Endothelial cell of umbilical vein (primary cell): ENCODE results near the gene RGL4. TPM values are rescaled to one million over a fixed set of nuclear protein-coding genes. Genes with fewer than 3 reads are reported as not detected.

Experiments
- BruUV-seq: library from RNA; stranded (reverse); fragments of 400-500 nt; replicated peaks from 2 replicates; lab custom pipeline; 2021; lab: Mats Ljungman, UMichigan
- CTCF ChIA-PET: fragments of 300-600, 350-600 bp; sonication (Branson Sonifier 250); formaldehyde crosslinking; loops from one replicate; lab custom pipeline; 2021; ENCODE audit warnings: antibody characterized with exemption, inconsistent platforms; lab: Charles Lee
- POLR2A ChIA-PET: fragments of 300-600, 350-600 bp; sonication (Branson Sonifier 250); formaldehyde crosslinking; loops from one replicate; lab custom pipeline; 2021; ENCODE audit warnings: antibody characterized with exemption, inconsistent platforms; lab: Charles Lee
- DNase-seq: peaks from one replicate; pipeline ENCODE4 v3.0.0-alpha.2; 2011; ENCODE audit warnings: low read depth, low spot score
- FAIRE-seq: peaks from 2 replicates; lab custom pipeline; 2011; peaks lifted over from hg19 to GRCh38; lab: Jason Lieb, UNC
- H2AFZ ChIP-seq: 2 replicates; pipeline ENCODE4 v1.6.0; 2012; ENCODE audit warnings: low read depth, low read length, control low read depth, inconsistent platforms
- H3K27ac ChIP-seq: 2 replicates; pipeline ENCODE4 v1.5.1; 2011; ENCODE audit warnings: low read depth, mild to moderate bottlenecking, control low read depth, low read length, moderate library complexity; ENCODE audit not compliant: insufficient read depth
- H3K27me3 ChIP-seq, 2 experiments: 2 replicates each; pipeline versions ENCODE4 v1.6.0 to v1.6.1; 2011; ENCODE audit warnings: low read length in 2 of 2, mixed read lengths in 1 of 2; ENCODE audit not compliant: control insufficient read depth in 2 of 2, insufficient read depth in 2 of 2
- H3K36me3 ChIP-seq, 2 experiments: 2 replicates in 1 of 2; 3 replicates in 1 of 2; pipeline ENCODE4 v1.5.1; 2011; ENCODE audit warnings: low read length in 2 of 2, mild to moderate bottlenecking in 1 of 2, moderate library complexity in 1 of 2; ENCODE audit not compliant: control insufficient read depth in 2 of 2, insufficient read depth in 2 of 2; ENCODE audit errors: extremely low read depth in 1 of 2
- H3K4me1 ChIP-seq: 3 replicates; pipeline ENCODE4 v1.5.1; 2011; ENCODE audit warnings: mild to moderate bottlenecking, low read length; ENCODE audit not compliant: control insufficient read depth, insufficient read depth; ENCODE audit errors: extremely low read depth
- H3K4me2 ChIP-seq: 2 replicates; pipeline ENCODE4 v1.6.1; 2011; ENCODE audit warnings: low read length, control low read depth, mixed read lengths; ENCODE audit not compliant: insufficient read depth
- H3K4me3 ChIP-seq, 3 experiments: fragments of 200-600 bp in 1 of 3; sonication (generic), shearing (Covaris generic) in 1 of 3; replicated peaks in 1 of 3; 2 replicates each; pipeline ENCODE4 v1.5.1; 2011 to 2016; ENCODE audit warnings: control low read depth in 3 of 3, low read length in 3 of 3, mild to moderate bottlenecking in 2 of 3, inconsistent platforms in 1 of 3, low read depth in 1 of 3, moderate library complexity in 1 of 3; ENCODE audit not compliant: insufficient read depth in 1 of 3
- H3K79me2 ChIP-seq: 2 replicates; pipeline ENCODE4 v1.6.0; 2012; ENCODE audit warnings: low read length, inconsistent platforms; ENCODE audit not compliant: control insufficient read depth, insufficient read depth
- H3K9ac ChIP-seq: replicated peaks from 2 replicates; pipeline ENCODE3; 2011; ENCODE audit warnings: low read length, control low read depth; ENCODE audit not compliant: insufficient read depth; ENCODE audit errors: extremely low read depth
- H3K9me1 ChIP-seq: replicated peaks from 3 replicates; pipeline ENCODE4 v1.6.0; 2011; ENCODE audit warnings: mild to moderate bottlenecking, low read length; ENCODE audit not compliant: control insufficient read depth, insufficient read depth; ENCODE audit errors: extremely low read depth
- H3K9me3 ChIP-seq: replicated peaks from 2 replicates; pipeline ENCODE4 v1.5.1; 2012; ENCODE audit warnings: low read length, inconsistent platforms; ENCODE audit not compliant: control insufficient read depth, insufficient read depth
- H4K20me1 ChIP-seq: replicated peaks from 2 replicates; pipeline ENCODE3; 2011; ENCODE audit warnings: mild to moderate bottlenecking, low read length; ENCODE audit not compliant: control insufficient read depth, insufficient read depth; ENCODE audit errors: extremely low read depth
- EZH2 ChIP-seq: IDR thresholded peaks from 2 replicates; pipeline ENCODE4 v1.6.1; 2012; ENCODE audit warnings: borderline replicate concordance, low read depth, mild to moderate bottlenecking, moderate library complexity, low read length, inconsistent platforms; ENCODE audit not compliant: severe bottlenecking
- FOS ChIP-seq: IDR thresholded peaks from 2 replicates; pipeline ENCODE4 v1.6.1; 2011; ENCODE audit warnings: mild to moderate bottlenecking, low read length, moderate library complexity, borderline replicate concordance; ENCODE audit not compliant: insufficient read depth
- GATA2 ChIP-seq: IDR thresholded peaks from 2 replicates; pipeline ENCODE4 v1.7.0; 2011; ENCODE audit warnings: low read depth, mild to moderate bottlenecking, moderate library complexity, mixed read lengths, low read length; ENCODE audit not compliant: insufficient read length, insufficient read depth
- JUN ChIP-seq: IDR thresholded peaks from 2 replicates; pipeline ENCODE4 v1.6.1; 2011; ENCODE audit warnings: borderline replicate concordance, low read depth; ENCODE audit not compliant: insufficient read length, insufficient read depth
- MYC ChIP-seq: IDR thresholded peaks from one replicate; pipeline ENCODE4 v1.6.1; 2011; ENCODE audit warnings: mild to moderate bottlenecking, low read depth, low read length
- POLR2A ChIP-seq: IDR thresholded peaks from 2 replicates; pipeline ENCODE4 v1.6.1; 2012; ENCODE audit warnings: low read depth, mild to moderate bottlenecking, control low read depth, low read length
- POLR2AphosphoS5 ChIP-seq: IDR thresholded peaks from 2 replicates; pipeline ENCODE4 v1.6.1; 2012; ENCODE audit warnings: low read depth, mild to moderate bottlenecking, control low read depth, low read length, moderate library complexity; ENCODE audit not compliant: insufficient read depth
- dilution Hi-C: fragments of 300-500 bp; cut with MboI; formaldehyde crosslinking; loops from one replicate; pipeline ENCODE4 v1.15.0; 2019; ENCODE audit warnings: low sequenced_read_pairs; ENCODE audit not compliant: extremely low pct_ligation_motif_present
- intact Hi-C: fragments of 100-400 bp; cut with micrococcal nuclease; formaldehyde crosslinking; loops from one replicate; pipeline ENCODE4 v1.10.0; 2022
- polyA plus RNA-seq, 4 experiments: library from polyadenylated mRNA; depleted of rRNA in 3 of 4; stranded (reverse) in 3 of 4; unstranded in 1 of 4; fragments of >200 nt; gene quantifications; 2 replicates each; pipeline versions ENCODE4 v1.2.1 to v1.2.3, GENCODE V29; 2011 to 2012; ENCODE audit warnings: missing spikeins in 1 of 4
- total RNA-seq: library from RNA; stranded (reverse); gene quantifications from 2 replicates; pipeline ENCODE4 v1.2.3, GENCODE V29; 2021
- TF ChIP-seq, protein P1 (sequence below): IDR thresholded peaks from 2 replicates; pipeline ENCODE4 v1.6.1; 2011; ENCODE audit not compliant: insufficient read depth, insufficient read length
- TF ChIP-seq, protein P2 (sequence below), 2 donors: IDR thresholded peaks; 1 replicate in 1 of 2; 2 replicates in 1 of 2; pipeline ENCODE4 v1.5.1; 2011; ENCODE audit warnings: low read length in 2 of 2, mild to moderate bottlenecking in 2 of 2, moderate library complexity in 2 of 2, control low read depth in 1 of 2, inconsistent platforms in 1 of 2, low read depth in 1 of 2; ENCODE audit not compliant: insufficient read depth in 1 of 2; ENCODE audit errors: extremely low read depth in 1 of 2

Gene RGL4
- total and polyA plus RNA-seq, 2 donors (not counting 3 experiments of a cell fraction or from before 2014, with no cell fraction given) = not detected

DNA sequence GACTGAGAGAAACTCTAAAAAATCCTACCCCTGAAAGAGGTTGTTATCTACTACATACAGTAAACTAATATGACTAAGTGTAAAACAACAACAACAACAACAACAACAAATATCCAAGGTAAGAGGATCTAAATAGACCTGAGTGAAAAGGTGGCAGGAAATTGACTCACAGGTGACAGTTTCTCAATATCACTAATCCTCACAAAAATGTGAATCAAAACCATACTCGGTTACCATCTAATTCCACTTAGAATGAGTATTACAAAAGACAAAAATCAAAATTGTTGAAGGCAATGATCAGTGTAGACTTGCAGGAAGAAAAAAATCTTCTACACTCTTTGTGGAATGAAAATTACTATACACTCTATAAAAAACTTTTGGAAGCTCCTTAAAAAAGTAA lies 17.5 kb downstream of the RGL4 start:
- Histone ChIP-seq H3K27ac (no peak overlapping the region), H3K9me1 (no peaks in the 10 kb centered on the region), H3K36me3 (peaks cover 22 to 25% of the 10 kb centered on the region in 2 experiments), H4K20me1 (no peaks in the 10 kb centered on the region), H3K9me3 (no peaks in the 10 kb centered on the region), H3K27me3 (no peaks in the 10 kb centered on the region), H3K4me2 (no peak overlapping the region), H3K79me2 (peaks cover 4% of the 10 kb centered on the region), H3K4me1 (no peaks in the 10 kb centered on the region), H2AFZ (no peak overlapping the region), H3K9ac (no peak overlapping the region), H3K4me3 (no peak overlapping the region)
- dilution Hi-C loops (no loop called here), intact Hi-C loops (no loop called here)
- BruUV-seq = no TSS peak
- ChIA-PET CTCF (no interaction called here), POLR2A (no interaction called here)
- FAIRE-seq = no peak
- TF ChIP-seq GATA2 (no peak), EZH2 (no peak), POLR2A (no peak)
- TF ChIP-seq, protein P1, sequence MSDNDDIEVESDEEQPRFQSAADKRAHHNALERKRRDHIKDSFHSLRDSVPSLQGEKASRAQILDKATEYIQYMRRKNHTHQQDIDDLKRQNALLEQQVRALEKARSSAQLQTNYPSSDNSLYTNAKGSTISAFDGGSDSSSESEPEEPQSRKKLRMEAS = no peak
- TF ChIP-seq, protein P2, sequence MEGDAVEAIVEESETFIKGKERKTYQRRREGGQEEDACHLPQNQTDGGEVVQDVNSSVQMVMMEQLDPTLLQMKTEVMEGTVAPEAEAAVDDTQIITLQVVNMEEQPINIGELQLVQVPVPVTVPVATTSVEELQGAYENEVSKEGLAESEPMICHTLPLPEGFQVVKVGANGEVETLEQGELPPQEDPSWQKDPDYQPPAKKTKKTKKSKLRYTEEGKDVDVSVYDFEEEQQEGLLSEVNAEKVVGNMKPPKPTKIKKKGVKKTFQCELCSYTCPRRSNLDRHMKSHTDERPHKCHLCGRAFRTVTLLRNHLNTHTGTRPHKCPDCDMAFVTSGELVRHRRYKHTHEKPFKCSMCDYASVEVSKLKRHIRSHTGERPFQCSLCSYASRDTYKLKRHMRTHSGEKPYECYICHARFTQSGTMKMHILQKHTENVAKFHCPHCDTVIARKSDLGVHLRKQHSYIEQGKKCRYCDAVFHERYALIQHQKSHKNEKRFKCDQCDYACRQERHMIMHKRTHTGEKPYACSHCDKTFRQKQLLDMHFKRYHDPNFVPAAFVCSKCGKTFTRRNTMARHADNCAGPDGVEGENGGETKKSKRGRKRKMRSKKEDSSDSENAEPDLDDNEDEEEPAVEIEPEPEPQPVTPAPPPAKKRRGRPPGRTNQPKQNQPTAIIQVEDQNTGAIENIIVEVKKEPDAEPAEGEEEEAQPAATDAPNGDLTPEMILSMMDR (IDR thresholded peaks at IDR 0.05; ENCODE audit: extremely low read depth in 1 of 2, insufficient read depth in 1 of 2, low read depth in 1 of 2, low read length in 2 of 2) = no peak
- DNase-seq = no peak

DNA sequence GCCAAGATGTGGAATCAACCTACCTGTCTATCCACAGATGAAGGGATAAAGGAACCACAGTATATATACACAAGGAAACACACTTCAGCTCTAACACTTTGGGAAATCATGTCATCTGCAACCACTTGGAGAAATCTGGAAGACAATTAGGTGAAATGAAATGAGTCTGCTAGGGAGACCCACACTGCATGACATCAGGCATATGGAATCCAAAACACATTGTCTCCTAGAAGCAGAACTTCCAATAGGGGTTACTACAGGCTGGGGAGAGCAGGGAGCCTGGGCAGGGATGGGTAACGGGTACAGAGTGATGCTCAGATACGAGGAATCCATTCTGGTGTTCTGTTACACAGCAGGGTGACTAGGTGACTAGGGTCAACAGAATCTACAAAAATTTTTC lies 18.3 kb downstream of the RGL4 start:
- peaks cover under 1% of the 10 kb centered on the region for H3K79me2 ChIP-seq
- H3K4me2 ChIP-seq = no peak overlapping the region
- H3K9me1 ChIP-seq = no peaks in the 10 kb centered on the region
- FAIRE-seq (no peak), DNase-seq (no peak)
- peaks cover 27% of the 10 kb centered on the region in 2 experiments for H3K36me3 ChIP-seq
- H3K27me3 ChIP-seq = no peaks in the 10 kb centered on the region
- TF ChIP-seq POLR2AphosphoS5 (no peak), FOS (no peak), JUN (no peak), MYC (no peak), GATA2 (no peak)
- TF ChIP-seq, protein P2 (IDR thresholded peaks at IDR 0.05; ENCODE audit: extremely low read depth in 1 of 2, insufficient read depth in 1 of 2, low read depth in 1 of 2, low read length in 2 of 2) = no peak
- no peaks in the 10 kb centered on the region for H4K20me1 ChIP-seq
- no peaks in the 10 kb centered on the region for H3K9me3 ChIP-seq
- ChIA-PET CTCF (no interaction called here), POLR2A (no interaction called here)
- dilution Hi-C loops (no loop called here), intact Hi-C loops (no loop called here)
- H3K9ac ChIP-seq = no peak overlapping the region
- no peak overlapping the region for H3K27ac ChIP-seq
- no peaks in the 10 kb centered on the region for H3K4me1 ChIP-seq
- no peak overlapping the region for H3K4me3 ChIP-seq
- H2AFZ ChIP-seq = no peak overlapping the region
- no TSS peak for BruUV-seq
